HG03135 (cell line): ENCODE results near the gene CXADR.

ENCODE experiments used
- ATAC-seq: cut with Tn5 transposase; IDR thresholded peaks from one replicate; pipeline ENCODE4 v1.9.1; 2021; ENCODE audit warnings: mild to moderate bottlenecking, moderate library complexity; ENCODE audit not compliant: unreplicated experiment

The CXADR gene

GRCh38 chr21:17539323-17539722 lies 26.5 kb downstream of the CXADR start:
- no peak for ATAC-seq

- ATAC-seq = no peak
These were observed 27.0 kb downstream of the CXADR start for GRCh38 chr21:17539743-17540341.

DNA sequence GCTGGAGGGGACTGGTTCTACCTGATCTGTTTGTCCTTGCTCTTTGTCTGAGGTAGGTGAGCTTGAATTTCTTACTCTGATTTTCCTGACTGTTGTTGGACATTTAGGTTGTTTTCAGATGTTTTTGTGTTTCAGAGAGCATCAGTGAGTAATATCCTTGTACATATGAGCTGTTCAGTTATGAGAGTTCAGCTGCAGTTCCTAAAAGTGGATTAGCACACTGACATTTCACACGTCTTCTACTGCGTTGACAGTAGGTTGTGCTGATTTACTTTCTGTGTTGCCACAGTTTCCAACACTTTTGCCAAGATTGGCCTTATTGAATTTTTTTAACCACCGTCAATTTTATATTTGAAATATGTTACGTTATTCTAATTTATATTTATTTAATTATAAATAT lies 27.7 kb downstream of the CXADR start:
- no peak for ATAC-seq

- ATAC-seq = no peak
These were observed 29.6 kb downstream of the CXADR start for GRCh38 chr21:17542371-17543011.

DNA sequence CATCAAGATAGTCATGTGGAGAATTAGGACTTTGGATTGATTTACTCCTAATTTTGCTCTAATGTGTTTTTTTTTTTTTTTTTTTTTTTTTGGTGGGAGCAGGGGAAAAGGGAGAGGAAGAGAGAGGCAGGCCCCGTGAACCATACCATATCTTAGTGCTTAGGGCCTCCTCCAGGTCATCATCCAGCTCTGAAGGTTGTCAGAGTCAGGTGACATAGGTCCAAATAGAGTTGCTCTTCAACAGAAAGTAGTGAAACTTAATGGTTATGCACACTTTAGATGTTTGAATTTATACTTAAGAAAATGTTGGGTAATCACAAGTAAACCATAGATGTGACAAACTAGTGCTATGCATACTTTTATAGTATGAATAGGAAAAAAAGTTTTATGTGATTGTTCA lies 32.2 kb downstream of the CXADR start:
- ATAC-seq = no peak

DNA sequence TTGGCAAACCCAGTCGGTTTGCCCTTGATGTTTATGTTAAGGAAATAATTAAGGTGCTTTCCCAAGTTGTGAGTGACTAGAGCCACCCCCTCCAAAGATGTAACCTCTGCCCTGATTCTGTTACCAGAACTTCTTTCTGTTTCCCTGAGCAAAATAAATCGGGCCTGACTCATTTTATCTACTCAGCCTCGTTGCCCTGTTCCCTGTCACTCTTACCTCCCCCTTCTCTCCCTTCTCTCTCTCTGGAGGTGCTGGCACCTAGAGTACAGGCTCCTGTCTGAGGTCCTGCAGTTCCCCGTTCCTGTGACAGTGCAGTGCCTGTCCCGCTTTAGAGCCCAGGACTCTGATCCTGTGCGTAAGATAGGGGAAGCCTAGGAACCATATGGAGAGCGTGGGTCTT lies 35.4 kb downstream of the CXADR start:
- ATAC-seq = no peak

GRCh38 chr21:17550671-17551308 lies 37.9 kb downstream of the CXADR start:
- no peak for ATAC-seq

DNA sequence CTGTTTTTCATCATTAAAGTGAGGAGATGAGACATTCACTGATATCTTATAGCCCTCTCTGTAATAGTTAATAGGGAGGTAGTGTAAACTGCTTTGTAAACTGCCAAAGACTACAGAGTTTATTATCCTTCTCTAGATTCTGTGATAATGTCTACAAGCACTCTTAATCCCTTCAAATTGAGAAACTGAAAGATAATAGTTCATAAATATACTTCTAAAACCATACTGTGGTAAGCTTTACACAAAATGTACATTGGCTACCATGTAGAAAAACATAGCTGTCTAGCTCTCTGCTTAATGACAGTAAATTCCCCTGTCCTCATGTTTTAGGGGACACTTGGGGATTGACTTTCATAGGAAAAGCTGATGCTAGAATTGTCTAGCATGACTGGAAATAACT lies 39.6 kb downstream of the CXADR start:
- ATAC-seq = no peak

- no peak for ATAC-seq
These were observed 41.3 kb downstream of the CXADR start for GRCh38 chr21:17554120-17554519.

- ATAC-seq = no peak
These were observed 42.0 kb downstream of the CXADR start for GRCh38 chr21:17554679-17555465.

DNA sequence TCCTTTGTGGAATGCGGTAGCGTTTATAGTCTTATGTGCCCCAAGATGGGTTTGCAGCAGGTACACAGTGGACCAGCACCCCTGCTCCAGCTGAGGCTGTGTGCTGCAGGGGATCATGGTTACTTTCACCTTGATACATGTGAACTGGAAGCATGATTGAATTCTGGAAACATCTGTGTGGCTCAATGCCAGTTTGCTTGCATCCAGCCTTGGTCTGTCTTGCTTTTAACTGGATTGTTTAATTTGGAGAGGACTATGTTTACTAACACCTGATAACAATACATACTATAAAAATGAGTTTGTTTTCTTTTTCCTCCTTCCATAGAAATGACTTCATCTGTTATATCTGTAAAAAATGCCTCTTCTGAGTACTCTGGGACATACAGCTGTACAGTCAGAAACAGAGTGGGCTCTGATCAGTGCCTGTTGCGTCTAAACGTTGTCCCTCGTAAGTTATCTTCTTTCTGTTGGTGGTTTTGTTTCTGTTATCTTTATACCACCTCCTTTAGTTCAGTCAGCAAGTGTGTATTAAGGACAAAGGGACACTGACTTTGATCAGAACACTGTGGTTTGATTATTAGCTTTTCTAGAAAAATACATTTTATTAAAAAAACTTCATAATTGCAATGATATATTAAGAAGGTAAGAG lies 47.7 kb downstream of the CXADR start:
- no peak for ATAC-seq

DNA sequence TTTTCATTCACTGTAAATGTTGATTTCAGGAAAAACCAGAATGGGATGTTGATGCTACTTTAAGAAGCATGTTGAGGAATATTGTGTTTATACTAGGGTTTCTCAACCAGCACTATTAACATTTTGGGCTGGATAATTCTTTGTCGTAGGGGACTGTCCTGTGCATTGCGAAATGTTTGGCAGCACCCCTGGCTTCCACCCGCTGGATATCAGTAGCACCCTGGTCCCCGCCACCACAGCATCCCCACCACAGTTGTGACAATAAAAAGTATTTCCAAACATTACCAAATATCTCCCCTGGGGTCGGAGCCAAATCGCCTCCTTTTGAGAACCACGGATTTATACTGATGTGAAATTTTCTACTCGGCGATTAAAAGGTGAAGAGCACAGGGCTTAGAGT lies 57.9 kb downstream of the CXADR start:
- ATAC-seq = no peak

GRCh38 chr21:17572431-17572830 lies 59.6 kb downstream of the CXADR start:
- ATAC-seq = no peak

DNA sequence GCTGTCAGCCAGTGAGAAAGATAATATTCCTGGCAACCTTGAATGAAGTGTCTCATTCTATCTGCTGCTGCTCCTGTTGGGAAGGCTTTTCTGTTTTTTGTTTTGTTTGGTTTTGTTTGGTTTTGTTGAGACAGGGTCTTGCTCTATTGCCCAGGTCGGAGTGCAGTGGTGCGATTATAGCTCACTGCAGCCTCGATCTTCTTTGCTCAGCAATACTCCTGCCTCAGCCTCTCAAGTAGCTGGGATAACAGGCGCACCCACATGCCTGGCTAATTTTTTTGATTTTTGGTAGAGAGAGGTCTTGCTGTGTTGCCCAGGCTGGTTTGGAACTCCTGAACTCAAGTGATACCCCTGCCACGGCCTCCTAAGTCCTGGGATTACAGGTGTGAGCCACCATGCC lies 62.2 kb downstream of the CXADR start:
- no peak for ATAC-seq

DNA sequence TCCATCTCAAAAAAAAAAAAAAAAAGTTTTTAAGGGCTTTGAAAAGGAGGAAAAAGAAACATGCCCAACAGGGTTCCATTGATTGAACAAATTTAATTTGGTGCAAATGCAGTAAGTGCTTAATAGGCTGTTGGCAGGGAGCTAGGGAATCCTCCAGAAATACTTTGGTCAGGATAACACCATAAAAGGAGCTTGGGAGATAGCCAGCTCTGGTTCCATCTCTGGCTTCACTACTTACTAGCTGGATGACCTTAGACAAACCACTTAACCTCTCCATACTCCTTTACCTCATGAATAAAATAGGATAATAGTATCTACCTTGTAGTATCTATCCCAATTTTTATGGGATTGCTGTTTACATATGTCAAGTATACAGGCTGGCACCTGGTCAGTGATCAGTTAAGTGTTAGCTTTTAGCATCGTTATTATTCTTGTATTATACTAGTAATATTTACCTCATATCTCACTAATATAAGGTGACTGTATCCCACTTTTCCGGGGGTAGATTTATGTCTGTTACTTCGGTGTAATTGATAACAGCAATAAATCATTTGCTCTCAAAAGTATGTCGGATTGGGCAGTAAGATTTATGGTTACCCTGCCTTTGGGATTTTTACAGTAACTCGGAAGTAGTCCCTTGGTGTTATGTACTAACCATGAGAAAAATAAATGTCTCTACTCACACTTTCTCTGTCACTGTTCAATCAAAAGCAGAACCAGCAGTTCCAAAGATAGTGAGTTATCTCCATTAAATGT lies 63.4 kb downstream of the CXADR start:
- no peak for ATAC-seq

DNA sequence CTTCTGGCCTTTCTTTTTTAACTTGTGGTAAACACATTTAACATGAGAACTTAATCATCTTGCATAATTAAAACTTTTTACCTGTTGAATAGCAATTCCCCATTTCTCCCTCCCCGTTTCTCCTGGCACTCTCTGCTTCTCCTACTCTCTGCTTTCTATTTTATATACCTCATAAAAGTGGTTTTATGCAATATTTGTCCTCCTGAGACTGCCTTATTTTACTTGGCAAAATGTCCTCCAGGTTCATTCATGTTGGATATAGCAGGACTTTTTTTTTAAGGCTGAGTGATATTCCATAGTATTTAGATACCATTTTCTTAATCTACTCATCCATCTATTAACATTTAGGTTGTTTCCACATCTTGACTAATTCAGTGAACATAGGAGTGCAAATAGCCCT lies 64.9 kb downstream of the CXADR start:
- no peak for ATAC-seq

GRCh38 chr21:17578162-17578561 lies 65.3 kb downstream of the CXADR start:
- ATAC-seq = no peak

GRCh38 chr21:17578876-17579275 lies 66.0 kb downstream of the CXADR start:
- no peak for ATAC-seq

DNA sequence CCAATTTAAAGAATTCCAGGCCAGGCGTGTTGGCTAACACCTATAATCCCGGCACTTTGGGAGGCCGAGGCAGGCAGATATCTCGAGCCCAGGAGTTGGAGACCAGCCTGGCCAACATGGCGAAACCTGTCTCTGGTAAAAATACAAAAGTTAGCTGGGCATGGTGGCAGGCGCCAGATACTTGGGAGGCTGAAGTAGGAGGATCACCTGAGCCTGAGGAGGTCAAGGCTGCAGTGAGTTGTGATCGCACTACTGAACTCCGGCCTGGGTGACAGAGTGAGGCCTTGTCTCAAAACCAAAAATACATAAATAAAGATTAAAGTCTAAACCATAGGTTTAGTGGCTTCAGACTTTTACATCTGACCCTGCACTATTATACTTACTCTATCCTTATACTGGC lies 67.5 kb downstream of the CXADR start:
- ATAC-seq = no peak

DNA sequence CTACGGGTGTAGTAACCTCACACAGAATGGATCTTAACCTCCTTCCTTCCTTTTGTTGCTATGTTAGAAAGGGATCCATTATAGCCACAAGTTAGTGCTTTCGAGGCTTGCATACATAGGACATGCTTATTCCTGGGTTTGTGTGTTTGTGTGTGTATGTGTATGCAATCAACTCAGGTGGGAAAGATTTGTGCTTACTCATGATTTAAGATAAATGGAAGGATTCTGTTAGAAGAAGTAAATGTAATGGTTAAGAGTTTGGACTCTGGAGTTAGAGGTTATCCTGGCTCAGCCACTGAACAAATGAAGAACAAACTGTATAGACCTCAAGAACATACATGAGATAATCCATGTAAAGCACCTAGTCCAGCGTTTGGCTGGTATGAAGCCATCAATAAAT lies 71.1 kb downstream of the CXADR start:
- ATAC-seq = no peak
